K562 (cell line): Measurements from ENCODE around the gene MBOAT1. TPM values are rescaled to one million over a fixed set of nuclear protein-coding genes. Genes with fewer than 3 reads are reported as not detected.
A peak's percentile ranks its signal among the peaks of the same experiment; 100 is the strongest.

ENCODE experiments used
- BHLHE40 ChIP-seq: IDR thresholded peaks from 2 replicates; pipeline ENCODE4 v1.6.1; 2011; ENCODE audit warnings: low read length, improper control_type of control experiment
- CEBPB ChIP-seq: fragments of 450-650 bp; IDR thresholded peaks from 2 replicates; pipeline ENCODE4 v1.6.1; 2016; ENCODE audit warnings: missing genetic modification characterization, missing compliant biosample characterization
- CTCF ChIP-seq, 3 experiments: IDR thresholded peaks in 2 of 3; conservative IDR thresholded peaks in 1 of 3; 2 replicates each; pipeline ENCODE4 v1.5.1; 2011 to 2012; ENCODE audit warnings: low read length in 3 of 3, mild to moderate bottlenecking in 3 of 3, control low read depth in 2 of 3, improper control_type of control experiment in 1 of 3, inconsistent platforms in 1 of 3, low read depth in 1 of 3, mixed read lengths in 1 of 3, moderate library complexity in 1 of 3; ENCODE audit not compliant: insufficient read depth in 2 of 3
- DPF2 ChIP-seq: fragments of 450-650 bp; IDR thresholded peaks from 2 replicates; pipeline ENCODE4 v1.6.1; 2016
- ETV5 ChIP-seq: sonication (generic); formaldehyde crosslinking; IDR thresholded peaks from 2 replicates; pipeline ENCODE4 v1.4.0; 2020; ENCODE audit warnings: low read depth, mild to moderate bottlenecking, missing genetic modification reagents
- FIP1L1 ChIP-seq: fragments of 200-400 bp; formaldehyde crosslinking; IDR thresholded peaks from 2 replicates; pipeline ENCODE4 v1.6.1; 2018; ENCODE audit warnings: mild to moderate bottlenecking, low read depth, low read length; ENCODE audit not compliant: poor library complexity, severe bottlenecking
- JUND ChIP-seq, 2 experiments: IDR thresholded peaks; 2 replicates in 1 of 2; 3 replicates in 1 of 2; pipeline ENCODE4 v1.6.1; 2011; ENCODE audit warnings: borderline replicate concordance in 2 of 2, low read depth in 2 of 2, low read length in 2 of 2, improper control_type of control experiment in 1 of 2, missing biosample characterization in 1 of 2, missing genetic modification characterization in 1 of 2, missing genetic modification reagents in 1 of 2
- MNT ChIP-seq, 2 experiments: fragments of 450-650 bp; conservative IDR thresholded peaks; 2 replicates each; pipeline ENCODE4 v1.6.1; 2017; ENCODE audit warnings: mild to moderate bottlenecking in 2 of 2, moderate library complexity in 2 of 2
- SLC30A9 ChIP-seq: fragments of 250-450 bp; sonication (Bioruptor Pico); IDR thresholded peaks from 2 replicates; pipeline ENCODE4 v1.8.0; 2022; ENCODE audit warnings: mild to moderate bottlenecking, moderate library complexity
- TCF3 ChIP-seq: sonication (generic); formaldehyde crosslinking; IDR thresholded peaks from 2 replicates; pipeline ENCODE4 v1.4.0; 2020; ENCODE audit warnings: mild to moderate bottlenecking, missing genetic modification reagents
- TEAD4 ChIP-seq, 2 experiments: sonication (generic) in 1 of 2; formaldehyde crosslinking in 1 of 2; IDR thresholded peaks; 2 replicates each; pipeline versions ENCODE4 v1.6.1 to v1.8.0; 2012 to 2022; ENCODE audit warnings: borderline replicate concordance in 1 of 2, inconsistent platforms in 1 of 2, low read length in 1 of 2, mild to moderate bottlenecking in 1 of 2, missing genetic modification reagents in 1 of 2
- TOE1 ChIP-seq, 2 experiments: fragments of 450-650 bp in 1 of 2; sonication (generic) in 1 of 2; formaldehyde crosslinking in 1 of 2; IDR thresholded peaks; 2 replicates each; pipeline versions ENCODE4 v1.7.1 to v1.8.0; 2016 to 2022; ENCODE audit warnings: borderline replicate concordance in 2 of 2, mild to moderate bottlenecking in 2 of 2, antibody characterized with exemption in 1 of 2, inconsistent platforms in 1 of 2, low read depth in 1 of 2, missing genetic modification reagents in 1 of 2, moderate library complexity in 1 of 2
- XRCC5 ChIP-seq: fragments of 200-400 bp; formaldehyde crosslinking; IDR thresholded peaks from 2 replicates; pipeline ENCODE4 v1.6.1; 2017; ENCODE audit warnings: low read depth, mild to moderate bottlenecking, low read length
- ZBTB33 ChIP-seq: sonication (generic); formaldehyde crosslinking; IDR thresholded peaks from 2 replicates; pipeline ENCODE4 v1.8.1; 2023; ENCODE audit warnings: mild to moderate bottlenecking, missing genetic modification reagents
- ZBTB9 ChIP-seq: fragments of 450-650 bp; formaldehyde crosslinking; IDR thresholded peaks from 2 replicates; pipeline ENCODE4 v1.4.0; 2020; ENCODE audit warnings: mild to moderate bottlenecking, moderate library complexity
- ZC3H4 ChIP-seq: sonication (generic); formaldehyde crosslinking; IDR thresholded peaks from 2 replicates; pipeline ENCODE4 v1.9.0; 2021; ENCODE audit warnings: missing genetic modification reagents, borderline replicate concordance
- ZC3H8 ChIP-seq: fragments of 450-650 bp; IDR thresholded peaks from 2 replicates; pipeline ENCODE4 v1.6.1; 2017
- ZNF311 ChIP-seq: fragments of 250-450 bp; sonication (Bioruptor Pico); IDR thresholded peaks from 2 replicates; pipeline ENCODE4 v1.4.0; 2020; ENCODE audit warnings: mild to moderate bottlenecking, moderate library complexity
- polyA plus RNA-seq, 8 experiments: library from polyadenylated mRNA; depleted of rRNA in 4 of 8; stranded (reverse) in 5 of 8; unstranded in 3 of 8; fragments of >200 nt; fragmentation: Nextera tagmentation in 2 of 8; fragmentation: Illumina TruSeq in 1 of 8; extraction: Ambion mirVana in 2 of 8; extraction: Trizol in 1 of 8; gene quantifications; 2 replicates each; pipeline versions ENCODE4 v1.2.1 to v1.2.3, GENCODE V29; 2011 to 2014; ENCODE audit warnings: inconsistent platforms in 1 of 8, missing spikeins in 1 of 8
- total RNA-seq, 7 experiments: library from RNA; depleted of rRNA in 6 of 7; stranded (reverse); fragments of >200 nt in 6 of 7; fragmentation: Illumina TruSeq in 2 of 7; extraction: Trizol in 2 of 7; gene quantifications; 2 replicates each; pipeline versions ENCODE4 v1.2.1 to v1.2.3, GENCODE V29; 2011 to 2021; ENCODE audit warnings: low replicate concordance in 1 of 7

Gene MBOAT1
- total and polyA plus RNA-seq, 9 of the 15 experiments (the other 6 are each of a cell fraction or from before 2014, with no cell fraction given): 0.13 to 16.5 (median 10.3) TPM

- TF ChIP-seq TOE1 (IDR thresholded peaks at IDR 0.05; ENCODE audit: borderline replicate concordance): peak; percentile 16; the same call in 1 of the 2 replicates
- TF ChIP-seq TOE1 (CRISPR knock-in tag; IDR thresholded peaks at IDR 0.05; ENCODE audit: borderline replicate concordance, low read depth): no peak
- no peak for TF ChIP-seq ZC3H8
- no peak for TF ChIP-seq SLC30A9 (CRISPR knock-in tag)
- peak; percentile 42 for TF ChIP-seq TCF3 (CRISPR knock-in tag)
- peak; percentile 93 to 99 (median 95) for TF ChIP-seq CTCF (IDR thresholded peaks at IDR 0.05 in 2 of 3, conservative IDR thresholded peaks at IDR 0.05 in 1 of 3; ENCODE audit: insufficient read depth in 2 of 3, low read depth in 1 of 3, low read length in 3 of 3)
- 0 out of 4 replicates have a peak, but pooled peaks of 1 of the 2 experiments have one; percentile 17 for TF ChIP-seq MNT (conservative IDR thresholded peaks at IDR 0.05)
- no peak for TF ChIP-seq CEBPB
- TF ChIP-seq XRCC5: peak; percentile 82; the same call in 1 of the 2 replicates
- TF ChIP-seq DPF2: 0 out of 2 replicates have a peak, but pooled peaks have one; percentile 49
- no peak for TF ChIP-seq FIP1L1
- 0 out of 2 replicates have a peak, but pooled peaks have one; percentile 24 for TF ChIP-seq BHLHE40
- no peak for TF ChIP-seq ZC3H4 (CRISPR knock-in tag)
- TF ChIP-seq ZBTB9 (CRISPR knock-in tag): 0 out of 2 replicates have a peak, but pooled peaks have one; percentile 23
- no peak for TF ChIP-seq ZNF311 (CRISPR knock-in tag)
- TF ChIP-seq ZBTB33 (CRISPR knock-in tag): peak; percentile 97
- TF ChIP-seq JUND (IDR thresholded peaks at IDR 0.05; ENCODE audit: borderline replicate concordance, low read depth, low read length): 0 out of 2 replicates have a peak, but pooled peaks have one; percentile 46
- TF ChIP-seq JUND (tag; IDR thresholded peaks at IDR 0.05; ENCODE audit: borderline replicate concordance, low read depth, low read length): no peak
- 0 out of 2 replicates have a peak, but pooled peaks have one; percentile 25 for TF ChIP-seq TEAD4 (IDR thresholded peaks at IDR 0.05; ENCODE audit: low read length)
- no peak for TF ChIP-seq TEAD4 (CRISPR knock-in tag; IDR thresholded peaks at IDR 0.05; ENCODE audit: borderline replicate concordance)
- TF ChIP-seq ETV5 (CRISPR knock-in tag): peak; percentile 52; the same call in 1 of the 2 replicates
Observed at GRCh38 chr6:20126789-20127653, 85.2 kb downstream of the MBOAT1 start (continued).
